ENCODE results near the gene ARHGAP26.

The ARHGAP26 gene

GRCh38 chr5:142969624-142970439 is 199.7 kb downstream of the ARHGAP26 start:
- no peaks in the 10 kb centered on the region for H3K27me3 ChIP-seq (ENCODE audit: control insufficient read depth, low read length)
- no peaks in the 10 kb centered on the region for H3K36me3 ChIP-seq (ENCODE audit: control insufficient read depth, low read length)
- no peaks in the 10 kb centered on the region for H4K20me1 ChIP-seq (ENCODE audit: control insufficient read depth, insufficient read depth, low read depth, low read length)
- H3K4me3 ChIP-seq (ENCODE audit: low read length) = no peak overlapping the region
- H3F3A ChIP-seq (ENCODE audit: control insufficient read depth, insufficient read depth) = no peaks in the 10 kb centered on the region
- no peaks in the 10 kb centered on the region for H3K4me1 ChIP-seq (ENCODE audit: control insufficient read depth, low read length)
- TF ChIP-seq EZH2phosphoT487 (IDR thresholded peaks at IDR 0.05; ENCODE audit: borderline replicate concordance, low read length) = no peak
- TF ChIP-seq CTCF (IDR thresholded peaks at IDR 0.05; ENCODE audit: low read depth, low read length, poor library complexity, severe bottlenecking) = no peak
- no peaks in the 10 kb centered on the region for H3K9me3 ChIP-seq (ENCODE audit: control insufficient read depth, insufficient read depth, low read length)
- H3K9me2 ChIP-seq (replicated peaks; ENCODE audit: control insufficient read depth, low read length) = no peaks in the 10 kb centered on the region
- no peak overlapping the region for H3K27ac ChIP-seq (ENCODE audit: low read depth, low read length)
- H3K79me2 ChIP-seq (ENCODE audit: control insufficient read depth, low read length) = no peaks in the 10 kb centered on the region
- H3K4me2 ChIP-seq (ENCODE audit: low read length) = no peak overlapping the region

DNA sequence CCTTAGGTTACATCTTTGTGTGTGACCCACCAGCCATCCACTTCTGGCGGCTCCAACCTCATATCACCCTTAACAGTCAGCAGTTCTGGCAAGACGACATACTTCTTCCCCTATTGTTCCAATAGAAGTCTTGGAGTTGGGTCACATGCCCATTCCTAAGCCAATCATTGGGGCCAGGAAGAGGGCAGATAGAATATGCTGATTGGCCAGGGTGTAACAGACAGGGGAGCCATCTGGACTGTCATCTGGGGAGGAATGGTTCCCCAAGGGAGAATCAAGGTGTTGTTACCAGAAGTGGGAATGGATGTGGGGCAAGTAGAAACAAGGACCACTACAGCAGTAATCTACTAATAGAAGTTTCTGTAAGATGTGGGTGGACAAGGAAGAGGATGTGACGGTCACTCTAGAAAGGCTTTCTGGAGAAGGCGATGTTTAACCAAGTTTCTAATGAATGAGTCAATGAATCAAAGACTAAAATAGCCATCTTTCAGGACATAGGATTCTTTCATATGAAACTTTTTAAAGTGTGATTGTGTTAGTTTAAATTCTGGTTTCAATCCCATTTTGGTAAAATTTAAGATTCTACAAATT is 200.4 kb downstream of the ARHGAP26 start:
- Histone ChIP-seq H3K4me3 (ENCODE audit: low read length) (no peak overlapping the region), H3K36me3 (ENCODE audit: control insufficient read depth, low read length) (no peaks in the 10 kb centered on the region), H3K4me1 (ENCODE audit: control insufficient read depth, low read length) (no peaks in the 10 kb centered on the region), H3K9me3 (ENCODE audit: control insufficient read depth, insufficient read depth, low read length) (no peaks in the 10 kb centered on the region), H3F3A (ENCODE audit: control insufficient read depth, insufficient read depth) (no peaks in the 10 kb centered on the region), H3K79me2 (ENCODE audit: control insufficient read depth, low read length) (no peaks in the 10 kb centered on the region), H3K4me2 (ENCODE audit: low read length) (no peak overlapping the region), H3K9me2 (replicated peaks; ENCODE audit: control insufficient read depth, low read length) (no peaks in the 10 kb centered on the region), H3K27ac (ENCODE audit: low read depth, low read length) (no peak overlapping the region), H3K27me3 (ENCODE audit: control insufficient read depth, low read length) (no peaks in the 10 kb centered on the region), H4K20me1 (ENCODE audit: control insufficient read depth, insufficient read depth, low read depth, low read length) (no peaks in the 10 kb centered on the region)
- no peak for TF ChIP-seq CTCF (IDR thresholded peaks at IDR 0.05; ENCODE audit: low read depth, low read length, poor library complexity, severe bottlenecking)
- TF ChIP-seq EZH2phosphoT487 (IDR thresholded peaks at IDR 0.05; ENCODE audit: borderline replicate concordance, low read length) = no peak

DNA sequence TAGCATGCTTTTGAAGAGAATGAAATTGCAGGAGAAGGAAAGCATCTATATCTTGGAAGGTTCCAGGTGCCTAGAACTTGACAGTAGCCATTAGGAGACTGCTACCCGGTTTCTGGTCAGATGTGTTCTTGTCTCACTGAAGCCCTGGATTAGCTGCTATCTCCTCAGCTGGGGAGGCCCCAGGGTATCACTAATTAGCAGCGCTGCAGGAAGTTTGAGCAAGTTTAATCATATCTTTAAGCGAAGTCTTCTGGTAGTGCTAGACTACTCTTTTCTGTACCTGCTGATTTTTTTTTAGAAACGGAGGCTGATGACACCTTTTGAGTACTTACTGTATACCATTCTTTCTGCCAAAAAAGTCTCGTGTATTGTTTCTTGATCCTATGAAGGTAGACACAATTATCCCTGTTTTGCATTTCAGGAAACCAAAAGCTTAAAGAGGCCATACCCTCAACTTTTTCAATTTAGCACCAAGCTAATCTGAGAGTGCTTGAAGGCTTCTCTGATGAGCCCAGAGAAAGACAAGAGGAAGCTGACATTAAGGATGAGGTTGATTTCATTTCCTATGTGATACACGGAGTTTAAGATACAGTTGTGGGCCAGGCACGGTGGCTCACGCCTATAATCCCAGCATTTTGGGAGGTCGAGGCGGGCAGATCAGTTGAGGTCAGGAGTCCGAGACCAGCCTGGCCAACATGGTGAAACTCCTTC is 201.3 kb downstream of the ARHGAP26 start:
- Histone ChIP-seq H3K27me3 (ENCODE audit: control insufficient read depth, low read length) (no peaks in the 10 kb centered on the region), H3K27ac (ENCODE audit: low read depth, low read length) (no peak overlapping the region), H3K9me2 (replicated peaks; ENCODE audit: control insufficient read depth, low read length) (no peaks in the 10 kb centered on the region), H3F3A (ENCODE audit: control insufficient read depth, insufficient read depth) (no peaks in the 10 kb centered on the region), H3K4me3 (ENCODE audit: low read length) (no peak overlapping the region), H3K4me1 (ENCODE audit: control insufficient read depth, low read length) (no peaks in the 10 kb centered on the region), H3K36me3 (ENCODE audit: control insufficient read depth, low read length) (no peaks in the 10 kb centered on the region), H3K9me3 (ENCODE audit: control insufficient read depth, insufficient read depth, low read length) (no peaks in the 10 kb centered on the region), H3K79me2 (ENCODE audit: control insufficient read depth, low read length) (no peaks in the 10 kb centered on the region), H4K20me1 (ENCODE audit: control insufficient read depth, insufficient read depth, low read depth, low read length) (no peaks in the 10 kb centered on the region), H3K4me2 (ENCODE audit: low read length) (no peak overlapping the region)
- no peak for TF ChIP-seq CTCF (IDR thresholded peaks at IDR 0.05; ENCODE audit: low read depth, low read length, poor library complexity, severe bottlenecking)
- no peak for TF ChIP-seq EZH2phosphoT487 (IDR thresholded peaks at IDR 0.05; ENCODE audit: borderline replicate concordance, low read length)

Measured in DOHH2 (cell line).